GM18502 (cell line): Measurements from ENCODE around the gene SAXO1.

Experiments
- ATAC-seq: cut with Tn5 transposase; IDR thresholded peaks from one replicate; pipeline ENCODE4 v1.9.1; 2021; ENCODE audit warnings: mild to moderate bottlenecking; ENCODE audit not compliant: unreplicated experiment, poor library complexity

The SAXO1 gene

GRCh38 chr9:18890372-18890771 lies 142.6 kb downstream of the SAXO1 start:
- ATAC-seq, result peak; percentile 90

GRCh38 chr9:18889550-18889949 lies 143.5 kb downstream of the SAXO1 start:
- peak; percentile 7 for ATAC-seq

DNA sequence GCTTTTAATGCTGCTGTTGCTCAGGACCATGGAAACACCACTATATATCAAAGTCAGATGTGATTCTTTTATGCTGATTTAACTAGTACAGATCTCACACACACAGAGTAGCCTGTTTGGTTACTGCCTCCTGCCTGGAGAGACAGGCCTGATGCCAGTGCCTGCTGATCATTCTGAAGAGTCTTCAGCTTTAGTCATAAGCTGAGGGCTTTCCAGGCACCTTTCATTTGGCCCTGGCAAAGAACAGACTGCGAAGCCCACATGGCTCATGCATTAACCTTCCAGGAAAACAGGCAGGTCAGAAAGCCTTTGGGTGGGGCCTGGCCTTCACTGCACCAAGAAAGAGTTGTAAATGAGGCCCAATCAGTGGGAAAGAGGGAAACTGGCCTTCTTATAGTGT lies 144.7 kb downstream of the SAXO1 start:
- ATAC-seq, result no peak

DNA sequence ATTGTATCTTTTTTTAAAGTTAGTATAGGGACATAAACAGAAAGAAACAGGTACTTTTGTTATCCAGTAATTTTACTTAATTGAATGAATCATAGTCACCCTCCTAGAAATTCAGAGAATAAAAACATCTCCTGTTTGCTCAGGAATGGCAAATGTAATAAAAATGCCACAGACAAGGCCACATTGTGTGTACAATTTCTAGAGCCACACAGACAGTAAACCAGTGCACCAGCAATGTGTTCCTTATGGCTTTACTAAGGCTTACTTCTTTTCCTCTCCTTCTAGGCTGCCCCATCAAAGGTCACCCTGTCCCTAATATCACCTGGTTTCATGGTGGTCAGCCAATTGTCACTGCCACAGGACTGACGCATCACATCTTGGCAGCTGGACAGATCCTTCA lies 145.5 kb downstream of the SAXO1 start:
- no peak for ATAC-seq

DNA sequence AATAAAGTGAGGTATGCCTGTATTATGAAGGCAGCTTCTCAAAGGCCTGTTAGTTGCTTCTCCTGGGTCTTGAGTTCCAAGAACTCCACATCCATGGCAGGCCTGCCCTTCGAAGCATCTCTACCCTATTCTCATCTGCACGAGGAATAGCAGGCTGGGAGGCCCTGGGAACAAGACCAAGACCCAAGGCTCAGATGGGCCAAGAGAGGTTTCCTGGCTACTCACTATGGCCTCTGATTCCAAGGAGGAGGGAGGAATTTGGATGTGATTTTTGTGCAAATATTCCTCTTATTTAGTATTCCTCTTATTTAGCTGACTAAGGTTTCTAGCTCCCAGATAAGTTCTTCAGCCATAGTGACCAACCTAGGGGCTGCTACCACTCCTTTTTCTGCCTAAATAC lies 151.3 kb downstream of the SAXO1 start:
- ATAC-seq, result no peak

- ATAC-seq, result no peak
Measured at GRCh38 chr9:18877984-18878383, 155.0 kb downstream of the SAXO1 start.
